Spleen (tissue), 11 donors: Measurements from ENCODE around the gene SHC2. TPM values are rescaled to one million over a fixed set of nuclear protein-coding genes. Genes with fewer than 3 reads are reported as not detected.
A peak's percentile ranks its signal among the peaks of the same experiment; 100 is the strongest.

Source experiments
- DNase-seq: peaks from one replicate; pipeline ENCODE4 v3.0.0-alpha.2; 2020
- H3K27ac ChIP-seq, 8 donors: fragments of 200-600 bp; sonication (generic) in 7 of 8; 1 replicate in 4 of 8; 2 replicates in 4 of 8; pipeline versions ENCODE4 v1.5.0 to v1.8.0; 2016 to 2021; ENCODE audit warnings: inconsistent platforms in 4 of 8, mild to moderate bottlenecking in 4 of 8, moderate library complexity in 1 of 8
- H3K27me3 ChIP-seq, 7 donors: fragments of 200-600 bp; sonication (generic) in 6 of 7; replicated peaks in 1 of 7; 1 replicate in 4 of 7; 2 replicates in 3 of 7; pipeline versions ENCODE4 v1.5.0 to v1.8.0; 2016 to 2021; ENCODE audit warnings: inconsistent platforms in 3 of 7, mild to moderate bottlenecking in 1 of 7
- H3K36me3 ChIP-seq, 6 donors: fragments of 200-600 bp; sonication (generic) in 5 of 6; 1 replicate in 4 of 6; 2 replicates in 2 of 6; pipeline versions ENCODE4 v1.5.0 to v1.8.0; 2016 to 2021; ENCODE audit warnings: inconsistent platforms in 2 of 6
- H3K4me1 ChIP-seq, 6 donors: fragments of 200-600 bp; sonication (generic) in 5 of 6; 1 replicate in 3 of 6; 2 replicates in 3 of 6; pipeline versions ENCODE4 v1.5.0 to v1.8.0; 2016 to 2021; ENCODE audit warnings: inconsistent platforms in 3 of 6
- H3K4me3 ChIP-seq, 8 donors: fragments of 200-600 bp; sonication (generic) in 7 of 8; 1 replicate in 4 of 8; 2 replicates in 4 of 8; pipeline versions ENCODE4 v1.5.0 to v1.8.0; 2016 to 2021; ENCODE audit warnings: inconsistent platforms in 4 of 8, mild to moderate bottlenecking in 4 of 8, moderate library complexity in 2 of 8
- H3K9me3 ChIP-seq, 8 donors: fragments of 200-600 bp; sonication (generic) in 7 of 8; 1 replicate in 4 of 8; 2 replicates in 4 of 8; pipeline versions ENCODE4 v1.5.0 to v1.8.0; 2016 to 2021; ENCODE audit warnings: inconsistent platforms in 4 of 8
- CTCF ChIP-seq, 11 experiments: fragments of 200-600 bp in 7 of 11; fragments of 450-650 bp in 4 of 11; sonication (generic) in 4 of 11; IDR thresholded peaks in 8 of 11; conservative IDR thresholded peaks in 3 of 11; 1 replicate in 7 of 11; 2 replicates in 4 of 11; pipeline versions ENCODE4 v1.4.0 to v1.8.0; 2016 to 2021; ENCODE audit warnings: antibody characterized with exemption in 11 of 11, inconsistent platforms in 4 of 11, mild to moderate bottlenecking in 1 of 11
- POLR2A ChIP-seq, 3 donors: fragments of 450-650 bp; IDR thresholded peaks; one replicate each; pipeline ENCODE4 v1.5.1; 2017; ENCODE audit warnings: antibody characterized with exemption in 3 of 3, mild to moderate bottlenecking in 1 of 3
- POLR2AphosphoS5 ChIP-seq, 3 donors: sonication (generic); formaldehyde crosslinking; IDR thresholded peaks; one replicate each; pipeline ENCODE4 v1.5.1; 2017; ENCODE audit warnings: antibody characterized with exemption in 3 of 3
- WGBS, 5 donors: extraction: QIAGEN DNeasy Blood & Tissue Kit in 3 of 5; methylation state at CpG; one replicate each; pipeline versions ENCODE4 v1.1.5 to v1.1.7; 2013 to 2018; 5-methylcytosine and 5-hydroxymethylcytosine counted together
- intact Hi-C: fragments of 100-400 bp; cut with DNase I; formaldehyde crosslinking; loops from one replicate; pipeline ENCODE4 v1.15.0; 2023; ENCODE audit warnings: low total_unique reads
- polyA plus RNA-seq, 3 donors: library from polyadenylated mRNA; stranded (reverse); fragments of 200-250 nt; gene quantifications; one replicate each; pipeline ENCODE4 v1.2.1, GENCODE V29; 2013
- total RNA-seq, 7 donors: library from RNA; depleted of rRNA in 3 of 7; stranded (reverse); fragments of >200 nt in 3 of 7; fragmentation: NEBNext Ultra II Directional in 4 of 7; extraction: Animal tissue kit (Norgen Biotek cat#: 25700) in 4 of 7; gene quantifications; one replicate each; pipeline versions ENCODE4 v1.1.0 to v1.2.1, GENCODE V29; 2016 to 2021
- donor health status: healthy with polysubstance abuse.
- donor health status: DM: no; HTN: no; CAD: no; lungs with moderate emphysema.
- donor health status: DM: no; HTN: no; CAD: no.
- donor health status: Bipolar disorder and iron deficiency.
- donor health status: healthy.
- donor health status: DM: no; HTN: no; CAD: no.
- donor health status: DM: yes; HTN: yes; CAD: no.

SHC2 gene
- total and polyA plus RNA-seq, 10 donors: 19.6 to 123 (median 45.2) TPM

GRCh38 chr19:495081-495401 lies 34.2 kb upstream of the SHC2 start:
- Histone ChIP-seq H3K27me3 (peaks cover 8 to 57% (median 26%) of the 10 kb centered on the region in 7 donors), H3K4me3 (no peak overlapping the region), H3K36me3 (no peaks in the 10 kb centered on the region), H3K9me3 (no peaks in the 10 kb centered on the region), H3K27ac (peak overlapping the region in 4 of 8 donors; percentile 24 to 52 (median 46)), H3K4me1 (peaks cover 5 to 62% (median 32%) of the 10 kb centered on the region in 6 donors)
- no peak for DNase-seq
- 54 to 65% (median 61%) methylated on average over 8 to 10 of the region's 10 CpGs for WGBS, 5 donors
- TF ChIP-seq CTCF (IDR thresholded peaks at IDR 0.05 in 8 of 11, conservative IDR thresholded peaks at IDR 0.05 in 3 of 11): no peak
- TF ChIP-seq POLR2AphosphoS5 (IDR thresholded peaks at IDR 0.05): no peak
- TF ChIP-seq POLR2A (IDR thresholded peaks at IDR 0.05): no peak
- intact Hi-C loops: no loop called here

- Histone ChIP-seq H3K36me3 (no peaks in the 10 kb centered on the region), H3K9me3 (no peaks in the 10 kb centered on the region), H3K4me3 (no peak overlapping the region), H3K27ac (peak overlapping the region in 6 of 8 donors; percentile 20 to 61 (median 33)), H3K4me1 (peaks cover 11 to 69% (median 38%) of the 10 kb centered on the region in 6 donors), H3K27me3 (peaks cover 8 to 51% (median 26%) of the 10 kb centered on the region in 7 donors)
- DNase-seq: peak; percentile 79
- 32 to 55% (median 41%) methylated on average over 19 to 22 of the region's 22 CpGs for WGBS, 5 donors
- intact Hi-C loops: no loop called here
- TF ChIP-seq POLR2AphosphoS5 (IDR thresholded peaks at IDR 0.05): peak; percentile 62 to 84 (median 77)
- no peak for TF ChIP-seq CTCF (IDR thresholded peaks at IDR 0.05 in 8 of 11, conservative IDR thresholded peaks at IDR 0.05 in 3 of 11)
Observed at GRCh38 chr19:494171-495080, 33.6 kb upstream of the SHC2 start.

- Histone ChIP-seq H3K27me3 (peaks cover 8 to 43% (median 23%) of the 10 kb centered on the region in 7 donors), H3K4me1 (peaks cover 11 to 69% (median 39%) of the 10 kb centered on the region in 6 donors), H3K27ac (peak overlapping the region in 4 of 8 donors; percentile 24 to 61 (median 47)), H3K9me3 (no peaks in the 10 kb centered on the region), H3K4me3 (no peak overlapping the region), H3K36me3 (no peaks in the 10 kb centered on the region)
- intact Hi-C loops: no loop called here
- DNase-seq: no peak
- TF ChIP-seq POLR2A (IDR thresholded peaks at IDR 0.05) (no peak), POLR2AphosphoS5 (IDR thresholded peaks at IDR 0.05) (peak in 1 of 3 donors; percentile 7), CTCF (IDR thresholded peaks at IDR 0.05 in 8 of 11, conservative IDR thresholded peaks at IDR 0.05 in 3 of 11) (no peak)
- 44 to 55% (median 53%) methylated on average over 21 to 23 of the region's 23 CpGs for WGBS, 5 donors
Observed at GRCh38 chr19:493391-494170, 32.7 kb upstream of the SHC2 start.
